AG09319 (cell line): ENCODE data around the gene TOM1.

Experiments
- DNase-seq: peaks from one replicate; pipeline ENCODE4 v3.0.0-alpha.2; 2010; ENCODE audit warnings: low read depth; ENCODE audit errors: extremely low read depth
- TF ChIP-seq, protein P1 (sequence below): IDR thresholded peaks from 2 replicates; pipeline ENCODE4 v1.5.1; 2011; ENCODE audit warnings: low read depth, mild to moderate bottlenecking, inconsistent platforms, low read length, moderate library complexity

The TOM1 gene

DNA sequence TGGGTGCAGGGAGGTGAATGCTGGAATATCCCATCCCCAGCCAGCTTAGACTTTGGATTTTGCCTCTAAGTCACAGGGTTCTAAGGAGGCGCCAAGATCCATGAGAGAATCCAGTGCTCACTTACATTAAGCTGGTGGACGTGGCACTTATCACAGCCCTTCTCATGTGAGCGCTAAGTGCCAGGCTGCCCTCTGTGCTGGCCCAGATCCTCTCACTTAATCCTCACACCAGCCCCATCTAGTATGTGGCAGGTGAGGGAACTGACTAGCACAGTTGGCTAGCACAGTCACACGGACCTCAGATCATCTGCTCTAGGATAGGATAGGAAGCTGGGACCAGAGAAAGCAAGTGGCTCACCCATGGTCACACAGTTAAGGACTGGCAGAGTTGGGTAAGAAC is 84.8 kb downstream of the TOM1 start:
- DNase-seq, result no peak
- TF ChIP-seq, protein P1, sequence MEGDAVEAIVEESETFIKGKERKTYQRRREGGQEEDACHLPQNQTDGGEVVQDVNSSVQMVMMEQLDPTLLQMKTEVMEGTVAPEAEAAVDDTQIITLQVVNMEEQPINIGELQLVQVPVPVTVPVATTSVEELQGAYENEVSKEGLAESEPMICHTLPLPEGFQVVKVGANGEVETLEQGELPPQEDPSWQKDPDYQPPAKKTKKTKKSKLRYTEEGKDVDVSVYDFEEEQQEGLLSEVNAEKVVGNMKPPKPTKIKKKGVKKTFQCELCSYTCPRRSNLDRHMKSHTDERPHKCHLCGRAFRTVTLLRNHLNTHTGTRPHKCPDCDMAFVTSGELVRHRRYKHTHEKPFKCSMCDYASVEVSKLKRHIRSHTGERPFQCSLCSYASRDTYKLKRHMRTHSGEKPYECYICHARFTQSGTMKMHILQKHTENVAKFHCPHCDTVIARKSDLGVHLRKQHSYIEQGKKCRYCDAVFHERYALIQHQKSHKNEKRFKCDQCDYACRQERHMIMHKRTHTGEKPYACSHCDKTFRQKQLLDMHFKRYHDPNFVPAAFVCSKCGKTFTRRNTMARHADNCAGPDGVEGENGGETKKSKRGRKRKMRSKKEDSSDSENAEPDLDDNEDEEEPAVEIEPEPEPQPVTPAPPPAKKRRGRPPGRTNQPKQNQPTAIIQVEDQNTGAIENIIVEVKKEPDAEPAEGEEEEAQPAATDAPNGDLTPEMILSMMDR, result no peak

DNA sequence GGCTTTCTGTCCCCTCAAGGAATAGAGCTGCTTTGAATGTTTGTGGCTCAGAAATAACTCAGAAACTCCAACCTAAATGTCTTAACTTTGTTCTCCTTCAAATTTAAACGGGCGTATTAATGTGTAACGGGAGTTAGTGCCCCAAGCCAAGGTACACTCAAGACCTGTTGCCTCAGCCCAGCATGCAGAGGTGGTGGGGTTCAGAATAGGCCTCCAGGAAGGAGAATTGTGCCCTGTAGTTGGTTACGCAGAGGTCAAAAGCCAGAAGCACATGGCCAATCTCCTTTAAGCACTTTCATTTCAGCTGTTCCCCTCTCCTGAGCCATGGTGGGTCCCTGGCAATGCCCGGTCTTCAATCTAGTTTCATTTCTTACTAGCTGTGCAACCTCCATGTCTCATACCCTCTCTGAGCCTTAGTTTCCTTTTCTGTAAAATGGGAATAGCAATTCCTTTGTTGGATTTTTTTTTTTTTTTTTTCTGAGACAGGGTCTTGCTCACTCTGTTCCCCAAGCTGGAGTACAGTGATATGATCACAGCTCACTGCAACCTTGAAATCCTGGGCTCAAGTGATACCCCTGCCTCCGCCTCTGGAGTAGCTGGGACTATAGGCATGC is 85.4 kb downstream of the TOM1 start:
- no peak for DNase-seq
- TF ChIP-seq, protein P1, result no peak

DNA sequence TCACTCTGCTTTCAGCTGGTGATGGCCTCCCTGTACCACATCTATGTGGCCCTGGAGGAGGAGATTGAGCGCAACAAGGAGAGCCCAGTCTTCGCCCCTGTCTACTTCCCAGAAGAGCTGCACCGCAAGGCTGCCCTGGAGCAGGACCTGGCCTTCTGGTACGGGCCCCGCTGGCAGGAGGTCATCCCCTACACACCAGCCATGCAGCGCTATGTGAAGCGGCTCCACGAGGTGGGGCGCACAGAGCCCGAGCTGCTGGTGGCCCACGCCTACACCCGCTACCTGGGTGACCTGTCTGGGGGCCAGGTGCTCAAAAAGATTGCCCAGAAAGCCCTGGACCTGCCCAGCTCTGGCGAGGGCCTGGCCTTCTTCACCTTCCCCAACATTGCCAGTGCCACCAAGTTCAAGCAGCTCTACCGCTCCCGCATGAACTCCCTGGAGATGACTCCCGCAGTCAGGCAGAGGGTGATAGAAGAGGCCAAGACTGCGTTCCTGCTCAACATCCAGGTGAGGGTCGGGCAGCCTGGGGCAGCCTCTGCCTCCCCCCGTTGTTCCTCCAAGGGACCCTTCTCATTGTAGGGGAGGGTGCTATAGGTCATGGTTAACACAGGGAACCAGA is 87.1 kb downstream of the TOM1 start:
- TF ChIP-seq, protein P1, result no peak
- DNase-seq, result no peak

DNA sequence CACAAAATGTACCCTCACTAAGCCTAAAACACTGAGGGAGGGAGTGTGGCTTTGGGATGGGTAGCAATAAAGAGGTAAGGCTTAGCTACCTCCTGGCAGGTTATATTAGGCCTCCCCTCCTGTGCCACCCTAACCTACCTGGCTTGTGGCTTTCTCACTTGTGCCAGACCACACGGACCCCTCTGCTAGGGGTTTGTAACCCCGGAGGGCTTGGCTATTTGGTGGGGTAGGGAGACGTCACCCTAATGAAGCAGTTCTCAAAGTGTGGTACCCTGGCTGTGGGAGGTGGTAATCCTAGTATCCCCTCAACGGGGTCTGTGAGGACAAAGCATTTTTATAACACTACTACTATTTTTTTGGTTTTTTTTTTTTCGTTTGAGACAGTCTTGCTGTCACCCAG is 91.2 kb downstream of the TOM1 start:
- no peak for DNase-seq
- TF ChIP-seq, protein P1, result no peak

DNA sequence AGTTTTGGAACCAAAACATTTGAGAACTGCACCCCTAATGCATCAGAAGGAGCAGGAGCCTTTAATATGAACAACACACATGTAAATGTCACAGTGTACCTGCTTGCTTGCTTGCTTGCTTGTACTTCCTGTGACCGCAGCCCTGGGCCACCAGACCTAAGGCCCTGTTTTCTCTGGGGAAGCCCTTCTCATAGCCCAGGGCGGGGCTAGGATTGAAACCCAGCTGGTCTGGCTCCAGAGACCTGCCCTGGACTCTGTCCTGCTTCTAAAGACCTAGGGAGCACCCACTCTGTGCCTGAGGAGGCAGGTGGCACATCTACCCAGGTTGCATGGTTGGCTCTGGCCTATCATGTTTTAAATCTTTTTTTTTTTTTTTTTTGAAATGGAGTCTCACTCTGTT is 92.7 kb downstream of the TOM1 start:
- TF ChIP-seq, protein P1, result no peak
- DNase-seq, result no peak

DNA sequence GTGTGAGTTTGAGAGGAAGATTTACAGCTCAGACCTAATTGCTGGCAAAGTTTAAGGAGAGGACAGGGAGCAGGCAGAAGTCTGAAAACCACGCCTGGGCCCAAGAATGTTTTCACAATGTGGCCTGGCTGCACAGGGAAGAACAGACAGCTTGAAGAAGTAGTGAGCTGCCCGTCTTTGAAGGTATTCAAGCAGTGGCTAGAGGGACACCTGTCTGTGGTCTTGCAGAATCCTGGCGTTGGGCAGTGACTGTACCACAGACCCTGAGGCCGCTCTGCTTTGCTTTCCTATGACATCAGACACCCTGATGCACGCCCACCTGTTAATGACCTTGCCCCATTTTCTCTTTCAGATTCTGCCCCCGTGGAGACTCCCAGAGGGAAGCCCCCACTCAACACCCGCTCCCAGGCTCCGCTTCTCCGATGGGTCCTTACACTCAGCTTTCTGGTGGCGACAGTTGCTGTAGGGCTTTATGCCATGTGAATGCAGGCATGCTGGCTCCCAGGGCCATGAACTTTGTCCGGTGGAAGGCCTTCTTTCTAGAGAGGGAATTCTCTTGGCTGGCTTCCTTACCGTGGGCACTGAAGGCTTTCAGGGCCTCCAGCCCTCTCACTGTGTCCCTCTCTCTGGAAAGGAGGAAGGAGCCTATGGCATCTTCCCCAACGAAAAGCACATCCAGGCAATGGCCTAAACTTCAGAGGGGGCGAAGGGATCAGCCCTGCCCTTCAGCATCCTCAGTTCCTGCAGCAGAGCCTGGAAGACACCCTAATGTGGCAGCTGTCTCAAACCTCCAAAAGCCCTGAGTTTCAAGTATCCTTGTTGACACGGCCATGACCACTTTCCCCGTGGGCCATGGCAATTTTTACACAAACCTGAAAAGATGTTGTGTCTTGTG is 93.7 kb downstream of the TOM1 start:
- TF ChIP-seq, protein P1, result no peak

DNA sequence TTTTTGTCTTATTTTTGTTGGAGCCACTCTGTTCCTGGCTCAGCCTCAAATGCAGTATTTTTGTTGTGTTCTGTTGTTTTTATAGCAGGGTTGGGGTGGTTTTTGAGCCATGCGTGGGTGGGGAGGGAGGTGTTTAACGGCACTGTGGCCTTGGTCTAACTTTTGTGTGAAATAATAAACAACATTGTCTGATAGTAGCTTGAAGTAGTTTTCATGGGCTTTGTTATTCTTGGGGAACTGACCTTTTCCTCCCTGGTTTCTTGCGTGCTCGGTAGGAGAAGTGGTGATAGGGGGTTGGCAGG is 94.3 kb downstream of the TOM1 start:
- TF ChIP-seq, protein P1, result no peak
- no peak for DNase-seq

More for the DNA sequence above, 93.7 kb downstream of the TOM1 start:
- DNase-seq, result no peak
